ENCODE results near the gene RNF7.
"Not testable (repeated sequence)": the region's sequence is repeated elsewhere in the genome, so short reads cannot be mapped to it uniquely, and the experiment has no call there.

The RNF7 gene

GRCh38 chr3:141738022-141738890, at the start of gene RNF7:
RNF7 (plus strand) TSS chr3:141738298; CDS start chr3:141738342, 44 bp downstream.
- peak; percentile 93 to 95 for DNase-seq (ENCODE audit: low read depth in 2 of 2)

- DNase-seq (ENCODE audit: low read depth in 2 of 2), result no peak
Observed at GRCh38 chr3:141690431-141691072, 47.5 kb upstream of the RNF7 start.

GRCh38 chr3:141691471-141691870, 46.6 kb upstream of the RNF7 start:
- DNase-seq (ENCODE audit: low read depth in 2 of 2), result not testable (repeated sequence)

GRCh38 chr3:141692973-141693372, 45.1 kb upstream of the RNF7 start:
- DNase-seq (ENCODE audit: low read depth in 2 of 2), result not testable (repeated sequence)

- no peak for DNase-seq (ENCODE audit: low read depth in 2 of 2)
Observed at GRCh38 chr3:141699324-141699723, 38.8 kb upstream of the RNF7 start.

- no peak for DNase-seq (ENCODE audit: low read depth in 2 of 2)
Observed at GRCh38 chr3:141699897-141700296, 38.2 kb upstream of the RNF7 start.

- not testable (repeated sequence) for DNase-seq (ENCODE audit: low read depth in 2 of 2)
Observed at GRCh38 chr3:141703367-141703766, 34.7 kb upstream of the RNF7 start.

GRCh38 chr3:141707741-141708203, 30.3 kb upstream of the RNF7 start:
- no peak for DNase-seq (ENCODE audit: low read depth in 2 of 2)

- DNase-seq (ENCODE audit: low read depth in 2 of 2), result no peak
Observed at GRCh38 chr3:141708367-141708766, 29.7 kb upstream of the RNF7 start.

- DNase-seq (ENCODE audit: low read depth in 2 of 2), result no peak
Observed at GRCh38 chr3:141709126-141709770, 28.9 kb upstream of the RNF7 start.

GRCh38 chr3:141710121-141710520, 28.0 kb upstream of the RNF7 start:
- no peak for DNase-seq (ENCODE audit: low read depth in 2 of 2)

- no peak for DNase-seq (ENCODE audit: low read depth in 2 of 2)
Observed at GRCh38 chr3:141710888-141711616, 27.0 kb upstream of the RNF7 start.

- no peak for DNase-seq (ENCODE audit: low read depth in 2 of 2)
Observed at GRCh38 chr3:141714671-141715070, 23.4 kb upstream of the RNF7 start.

- no peak for DNase-seq (ENCODE audit: low read depth in 2 of 2)
Observed at GRCh38 chr3:141722081-141722480, 16.0 kb upstream of the RNF7 start.

- DNase-seq (ENCODE audit: low read depth in 2 of 2), result no peak
Observed at GRCh38 chr3:141722648-141723047, 15.4 kb upstream of the RNF7 start.

GRCh38 chr3:141723255-141723654, 14.8 kb upstream of the RNF7 start:
- DNase-seq (ENCODE audit: low read depth in 2 of 2), result no peak

- DNase-seq (ENCODE audit: low read depth in 2 of 2), result no peak
Observed at GRCh38 chr3:141724186-141724585, 13.9 kb upstream of the RNF7 start.

GRCh38 chr3:141725036-141725435, 13.1 kb upstream of the RNF7 start:
- DNase-seq (ENCODE audit: low read depth in 2 of 2), result no peak

GRCh38 chr3:141726483-141726882, 11.6 kb upstream of the RNF7 start:
- no peak for DNase-seq (ENCODE audit: low read depth in 2 of 2)

- no peak for DNase-seq (ENCODE audit: low read depth in 2 of 2)
Observed at GRCh38 chr3:141728355-141728892, 9.7 kb upstream of the RNF7 start.

GRCh38 chr3:141729240-141729639, 8.9 kb upstream of the RNF7 start:
- DNase-seq (ENCODE audit: low read depth in 2 of 2), result no peak

- DNase-seq (ENCODE audit: low read depth in 2 of 2), result no peak
Observed at GRCh38 chr3:141735176-141735575, 2.9 kb upstream of the RNF7 start.

Measured in stimulated activated CD4-positive, alpha-beta T cell treated with anti-CD3 and anti-CD28 coated beads, Interleukin-4, amount 100 ng/mL, for 48 hours (primary cell).